PFSK-1 (cell line): Measurements from ENCODE around the gene TAF1B.

Experiments used
- FOXP2 ChIP-seq: optimal IDR thresholded peaks from 2 replicates; pipeline ENCODE3; 2011; ENCODE audit warnings: borderline replicate concordance, control low read depth, inconsistent platforms; ENCODE audit not compliant: insufficient read depth; ENCODE audit errors: extremely low read length, extremely low read depth
- POLR2AphosphoS5 ChIP-seq: IDR thresholded peaks from 2 replicates; pipeline ENCODE4 v1.6.1; 2012; ENCODE audit warnings: low read depth, mild to moderate bottlenecking, control low read depth, low read length, moderate library complexity
- REST ChIP-seq, 2 experiments: IDR thresholded peaks; 2 replicates each; pipeline versions ENCODE4 v1.6.1 to v1.8.0; 2011 to 2012; ENCODE audit warnings: low read depth in 2 of 2, low read length in 2 of 2, control low read depth in 1 of 2, inconsistent platforms in 1 of 2, mild to moderate bottlenecking in 1 of 2, moderate library complexity in 1 of 2; ENCODE audit not compliant: insufficient read depth in 1 of 2
- SIN3A ChIP-seq: IDR thresholded peaks from 2 replicates; pipeline ENCODE4 v1.6.1; 2012; ENCODE audit warnings: mild to moderate bottlenecking, low read length, moderate library complexity, borderline replicate concordance; ENCODE audit not compliant: insufficient read depth
- TAF1 ChIP-seq: IDR thresholded peaks from 2 replicates; pipeline ENCODE4 v1.6.1; 2012; ENCODE audit warnings: low read length, control low read depth, borderline replicate concordance; ENCODE audit not compliant: insufficient read depth

Gene TAF1B

GRCh38 chr2:9964334-9964980 is 121.2 kb downstream of the TAF1B start:
- TF ChIP-seq FOXP2 (no peak), POLR2AphosphoS5 (no peak), TAF1 (no peak), SIN3A (no peak), REST (IDR thresholded peaks at IDR 0.05; ENCODE audit: insufficient read depth in 1 of 2, low read depth in 2 of 2, low read length in 2 of 2) (no peak)

GRCh38 chr2:9965119-9965822 is 122.0 kb downstream of the TAF1B start:
- no peak for TF ChIP-seq SIN3A
- no peak for TF ChIP-seq TAF1
- TF ChIP-seq REST (IDR thresholded peaks at IDR 0.05; ENCODE audit: insufficient read depth in 1 of 2, low read depth in 2 of 2, low read length in 2 of 2) = no peak
- no peak for TF ChIP-seq FOXP2
- no peak for TF ChIP-seq POLR2AphosphoS5

GRCh38 chr2:9966491-9967022 is 123.3 kb downstream of the TAF1B start:
- no peak for TF ChIP-seq SIN3A

GRCh38 chr2:9967053-9967775 is 123.9 kb downstream of the TAF1B start:
- TF ChIP-seq FOXP2 (no peak), TAF1 (no peak)

GRCh38 chr2:9968553-9969497 is 125.6 kb downstream of the TAF1B start:
- no peak for TF ChIP-seq SIN3A
- TF ChIP-seq POLR2AphosphoS5 = no peak
- TF ChIP-seq FOXP2 = no peak
- no peak for TF ChIP-seq REST (IDR thresholded peaks at IDR 0.05; ENCODE audit: insufficient read depth in 1 of 2, low read depth in 2 of 2, low read length in 2 of 2)
- TF ChIP-seq TAF1 = no peak
